Liver (tissue), 9 donors: ENCODE measurements around the gene MLXIP. TPM values are rescaled to one million over a fixed set of nuclear protein-coding genes. Genes with fewer than 3 reads are reported as not detected.

ENCODE experiments used
- DNase-seq: peaks from one replicate; pipeline ENCODE4 v3.0.0-alpha.2; 2017; ENCODE audit warnings: low spot score
- H3K27ac ChIP-seq, 2 donors: one replicate each; pipeline ENCODE4 v1.7.0; 2013; ENCODE audit warnings: inconsistent platforms in 2 of 2, low read length in 2 of 2, control low read depth in 1 of 2, low read depth in 1 of 2, mild to moderate bottlenecking in 1 of 2
- H3K27me3 ChIP-seq, 4 donors: one replicate each; pipeline versions ENCODE4 v1.6.1 to v1.7.0; 2013; ENCODE audit warnings: low read length in 3 of 4, inconsistent platforms in 1 of 4, mild to moderate bottlenecking in 1 of 4, moderate library complexity in 1 of 4; ENCODE audit not compliant: control insufficient read depth in 4 of 4, insufficient read depth in 4 of 4
- H3K36me3 ChIP-seq, 4 donors: one replicate each; pipeline versions ENCODE4 v1.6.1 to v1.7.0; 2013; ENCODE audit warnings: low read length in 3 of 4, mild to moderate bottlenecking in 3 of 4, low read depth in 1 of 4, moderate library complexity in 1 of 4; ENCODE audit not compliant: control insufficient read depth in 4 of 4, insufficient read depth in 3 of 4
- H3K4me1 ChIP-seq, 4 donors: one replicate each; pipeline versions ENCODE4 v1.6.1 to v1.7.0; 2013; ENCODE audit warnings: low read length in 3 of 4, mild to moderate bottlenecking in 3 of 4, moderate library complexity in 1 of 4; ENCODE audit not compliant: control insufficient read depth in 4 of 4, insufficient read depth in 4 of 4
- H3K4me3 ChIP-seq, 3 donors: one replicate each; pipeline versions ENCODE4 v1.6.1 to v1.7.0; 2013; ENCODE audit warnings: low read length in 3 of 3, control low read depth in 1 of 3, low read depth in 1 of 3, mild to moderate bottlenecking in 1 of 3
- H3K9ac ChIP-seq, 2 donors: one replicate each; pipeline ENCODE4 v1.7.0; 2013; ENCODE audit warnings: low read length in 2 of 2, mild to moderate bottlenecking in 2 of 2, moderate library complexity in 2 of 2, control low read depth in 1 of 2, low read depth in 1 of 2
- H3K9me3 ChIP-seq, 4 donors: one replicate each; pipeline versions ENCODE4 v1.6.1 to v1.7.0; 2013; ENCODE audit warnings: low read length in 3 of 4; ENCODE audit not compliant: control insufficient read depth in 4 of 4
- EGR1 ChIP-seq, 2 donors: IDR thresholded peaks; 2 replicates each; pipeline ENCODE4 v1.6.1; 2016 to 2018; ENCODE audit warnings: antibody characterized with exemption in 2 of 2, low read depth in 2 of 2
- FOXA2 ChIP-seq: IDR thresholded peaks from 2 replicates; pipeline ENCODE4 v1.6.1; 2016; ENCODE audit warnings: antibody characterized with exemption
- GABPA ChIP-seq, 2 donors: IDR thresholded peaks in 1 of 2; conservative IDR thresholded peaks in 1 of 2; 2 replicates each; pipeline ENCODE4 v1.6.1; 2016; ENCODE audit warnings: antibody characterized with exemption in 2 of 2, mild to moderate bottlenecking in 1 of 2, moderate library complexity in 1 of 2
- HNF4A ChIP-seq, 2 donors: conservative IDR thresholded peaks; 2 replicates each; pipeline ENCODE4 v1.6.1; 2016; ENCODE audit warnings: antibody characterized with exemption in 2 of 2, mild to moderate bottlenecking in 2 of 2
- HNF4G ChIP-seq: IDR thresholded peaks from 2 replicates; pipeline ENCODE4 v1.6.1; 2016; ENCODE audit warnings: antibody characterized with exemption
- JUND ChIP-seq, 2 donors: IDR thresholded peaks; 2 replicates each; pipeline ENCODE4 v1.6.1; 2016; ENCODE audit warnings: antibody characterized with exemption in 2 of 2
- NR2F2 ChIP-seq: IDR thresholded peaks from 2 replicates; pipeline ENCODE4 v1.6.1; 2016; ENCODE audit warnings: antibody characterized with exemption
- RAD21 ChIP-seq, 2 donors: IDR thresholded peaks; 2 replicates each; pipeline ENCODE4 v1.6.1; 2016; ENCODE audit warnings: antibody characterized with exemption in 2 of 2, mild to moderate bottlenecking in 2 of 2
- RXRA ChIP-seq, 2 donors: IDR thresholded peaks; 2 replicates each; pipeline ENCODE4 v1.6.1; 2017 to 2018; ENCODE audit warnings: antibody characterized with exemption in 2 of 2, mild to moderate bottlenecking in 1 of 2
- SP1 ChIP-seq: IDR thresholded peaks from 2 replicates; pipeline ENCODE4 v1.6.1; 2018; ENCODE audit warnings: antibody characterized with exemption, mild to moderate bottlenecking
- TAF1 ChIP-seq: conservative IDR thresholded peaks from 2 replicates; pipeline ENCODE4 v1.6.1; 2016; ENCODE audit warnings: antibody characterized with exemption, mild to moderate bottlenecking
- YY1 ChIP-seq: IDR thresholded peaks from 2 replicates; pipeline ENCODE4 v1.6.1; 2016; ENCODE audit warnings: antibody characterized with exemption, mild to moderate bottlenecking
- WGBS: extraction: QIAGEN DNeasy Blood & Tissue Kit; methylation state at CpG from one replicate; pipeline ENCODE4 v1.1.7; 2013; 5-methylcytosine and 5-hydroxymethylcytosine counted together
- polyA plus RNA-seq, 2 donors: library from polyadenylated mRNA; stranded (reverse) in 1 of 2; unstranded in 1 of 2; fragments of 200-250 nt in 1 of 2; fragments of >200 nt in 1 of 2; fragmentation: Nextera tagmentation in 1 of 2; extraction: Ambion mirVana in 1 of 2; gene quantifications; one replicate each; pipeline versions ENCODE4 v1.2.1 to v1.2.3, GENCODE V29; 2013 to 2015
- total RNA-seq, 2 donors: library from RNA; depleted of rRNA; stranded (reverse); fragments of >200 nt; gene quantifications; one replicate each; pipeline ENCODE4 v1.2.3, GENCODE V29; 2014
- TF ChIP-seq, protein P1 (sequence below): fragments of 150-350 bp; IDR thresholded peaks from 2 replicates; pipeline ENCODE4 v1.5.1; 2017; ENCODE audit warnings: improper control_type of control experiment, low read depth, low read length; ENCODE audit not compliant: missing input control
- TF ChIP-seq, protein P2 (sequence below): IDR thresholded peaks from 2 replicates; pipeline ENCODE4 v1.6.1; 2016; ENCODE audit warnings: antibody characterized with exemption
- TF ChIP-seq, protein P3 (sequence below): IDR thresholded peaks from 2 replicates; pipeline ENCODE4 v1.6.1; 2016; ENCODE audit warnings: antibody characterized with exemption
- TF ChIP-seq, protein P4 (sequence below): IDR thresholded peaks from 2 replicates; pipeline ENCODE4 v1.6.1; 2016; ENCODE audit warnings: antibody characterized with exemption
- donor health status: healthy.
- donor health status: healthy.
- donor health status: healthy.
- donor health status: healthy.
- donor health status: healthy.

MLXIP gene
- total and polyA plus RNA-seq, 4 donors: 10.6 to 19.5 (median 11.0) TPM

DNA sequence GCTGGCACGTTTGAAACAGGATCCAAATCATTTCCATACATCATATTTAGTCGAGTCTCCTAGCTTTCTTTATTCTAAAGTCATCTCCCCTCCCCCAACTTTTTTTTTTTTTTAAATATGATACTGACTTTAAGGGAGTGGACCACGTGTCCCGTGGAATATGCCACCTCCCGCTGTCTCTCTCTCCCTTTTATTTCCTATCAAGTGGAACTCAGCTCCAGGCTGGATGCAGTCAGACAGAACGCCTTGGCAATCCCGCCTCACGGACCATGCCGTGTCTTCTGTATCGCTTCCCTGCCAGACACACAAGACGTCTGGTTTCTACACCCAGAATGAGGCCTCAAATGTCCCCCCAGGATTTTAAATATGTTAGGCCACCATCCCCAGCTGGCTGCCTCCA lies 35.6 kb upstream of the MLXIP start:
- no peaks in the 10 kb centered on the region for H3K9me3 ChIP-seq
- no peak for TF ChIP-seq YY1
- no peak for TF ChIP-seq EGR1 (IDR thresholded peaks at IDR 0.05; ENCODE audit: low read depth in 2 of 2)
- no peak for TF ChIP-seq RAD21 (IDR thresholded peaks at IDR 0.05)
- no peak for TF ChIP-seq HNF4G
- TF ChIP-seq, protein P1, sequence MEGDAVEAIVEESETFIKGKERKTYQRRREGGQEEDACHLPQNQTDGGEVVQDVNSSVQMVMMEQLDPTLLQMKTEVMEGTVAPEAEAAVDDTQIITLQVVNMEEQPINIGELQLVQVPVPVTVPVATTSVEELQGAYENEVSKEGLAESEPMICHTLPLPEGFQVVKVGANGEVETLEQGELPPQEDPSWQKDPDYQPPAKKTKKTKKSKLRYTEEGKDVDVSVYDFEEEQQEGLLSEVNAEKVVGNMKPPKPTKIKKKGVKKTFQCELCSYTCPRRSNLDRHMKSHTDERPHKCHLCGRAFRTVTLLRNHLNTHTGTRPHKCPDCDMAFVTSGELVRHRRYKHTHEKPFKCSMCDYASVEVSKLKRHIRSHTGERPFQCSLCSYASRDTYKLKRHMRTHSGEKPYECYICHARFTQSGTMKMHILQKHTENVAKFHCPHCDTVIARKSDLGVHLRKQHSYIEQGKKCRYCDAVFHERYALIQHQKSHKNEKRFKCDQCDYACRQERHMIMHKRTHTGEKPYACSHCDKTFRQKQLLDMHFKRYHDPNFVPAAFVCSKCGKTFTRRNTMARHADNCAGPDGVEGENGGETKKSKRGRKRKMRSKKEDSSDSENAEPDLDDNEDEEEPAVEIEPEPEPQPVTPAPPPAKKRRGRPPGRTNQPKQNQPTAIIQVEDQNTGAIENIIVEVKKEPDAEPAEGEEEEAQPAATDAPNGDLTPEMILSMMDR: no peak
- TF ChIP-seq, protein P2, sequence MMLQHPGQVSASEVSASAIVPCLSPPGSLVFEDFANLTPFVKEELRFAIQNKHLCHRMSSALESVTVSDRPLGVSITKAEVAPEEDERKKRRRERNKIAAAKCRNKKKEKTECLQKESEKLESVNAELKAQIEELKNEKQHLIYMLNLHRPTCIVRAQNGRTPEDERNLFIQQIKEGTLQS: no peak
- TF ChIP-seq, protein P3, sequence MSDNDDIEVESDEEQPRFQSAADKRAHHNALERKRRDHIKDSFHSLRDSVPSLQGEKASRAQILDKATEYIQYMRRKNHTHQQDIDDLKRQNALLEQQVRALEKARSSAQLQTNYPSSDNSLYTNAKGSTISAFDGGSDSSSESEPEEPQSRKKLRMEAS: no peak
- TF ChIP-seq GABPA (IDR thresholded peaks at IDR 0.05 in 1 of 2, conservative IDR thresholded peaks at IDR 0.05 in 1 of 2): no peak
- TF ChIP-seq, protein P4, sequence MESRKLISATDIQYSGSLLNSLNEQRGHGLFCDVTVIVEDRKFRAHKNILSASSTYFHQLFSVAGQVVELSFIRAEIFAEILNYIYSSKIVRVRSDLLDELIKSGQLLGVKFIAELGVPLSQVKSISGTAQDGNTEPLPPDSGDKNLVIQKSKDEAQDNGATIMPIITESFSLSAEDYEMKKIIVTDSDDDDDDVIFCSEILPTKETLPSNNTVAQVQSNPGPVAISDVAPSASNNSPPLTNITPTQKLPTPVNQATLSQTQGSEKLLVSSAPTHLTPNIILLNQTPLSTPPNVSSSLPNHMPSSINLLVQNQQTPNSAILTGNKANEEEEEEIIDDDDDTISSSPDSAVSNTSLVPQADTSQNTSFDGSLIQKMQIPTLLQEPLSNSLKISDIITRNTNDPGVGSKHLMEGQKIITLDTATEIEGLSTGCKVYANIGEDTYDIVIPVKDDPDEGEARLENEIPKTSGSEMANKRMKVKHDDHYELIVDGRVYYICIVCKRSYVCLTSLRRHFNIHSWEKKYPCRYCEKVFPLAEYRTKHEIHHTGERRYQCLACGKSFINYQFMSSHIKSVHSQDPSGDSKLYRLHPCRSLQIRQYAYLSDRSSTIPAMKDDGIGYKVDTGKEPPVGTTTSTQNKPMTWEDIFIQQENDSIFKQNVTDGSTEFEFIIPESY: no peak
- TF ChIP-seq RXRA (IDR thresholded peaks at IDR 0.05): no peak
- TF ChIP-seq FOXA2: no peak
- no peak for TF ChIP-seq SP1
- H3K36me3 ChIP-seq: peaks cover 2 to 11% (median 5%) of the 10 kb centered on the region in 4 donors
- DNase-seq: no peak
- H3K4me3 ChIP-seq: no peak overlapping the region
- peaks cover 4 to 18% (median 8%) of the 10 kb centered on the region in 4 donors for H3K4me1 ChIP-seq
- no peaks in the 10 kb centered on the region for H3K27me3 ChIP-seq
- no peak overlapping the region for H3K27ac ChIP-seq
- no peak overlapping the region for H3K9ac ChIP-seq
- WGBS: 92% methylated on average over 11 of the region's 11 CpGs

DNA sequence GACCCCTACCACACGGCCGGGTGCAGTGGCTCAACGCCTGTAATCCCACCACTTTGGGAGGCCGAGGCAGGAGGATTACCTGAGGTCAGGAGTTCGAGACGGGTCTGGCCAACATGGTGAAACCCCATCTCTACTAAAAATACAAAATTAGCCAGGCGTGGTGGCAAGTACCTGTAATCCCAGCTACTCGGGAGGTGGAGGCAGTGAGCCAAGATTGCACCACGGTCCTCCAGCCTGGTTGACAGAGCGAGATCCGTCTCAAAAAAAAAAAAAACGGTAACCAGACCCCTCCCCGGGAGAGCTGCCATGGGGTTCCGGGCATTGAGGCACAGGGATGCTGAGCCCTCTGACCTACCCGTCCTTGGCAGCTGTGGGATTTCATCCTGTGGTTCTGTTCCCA lies 35.1 kb upstream of the MLXIP start:
- H3K4me3 ChIP-seq: no peak overlapping the region
- H3K27ac ChIP-seq: no peak overlapping the region
- TF ChIP-seq JUND (IDR thresholded peaks at IDR 0.05) (no peak), RXRA (IDR thresholded peaks at IDR 0.05) (no peak), FOXA2 (no peak), SP1 (no peak), RAD21 (IDR thresholded peaks at IDR 0.05) (no peak), HNF4G (no peak), TAF1 (no peak), HNF4A (conservative IDR thresholded peaks at IDR 0.05) (no peak), NR2F2 (no peak), GABPA (IDR thresholded peaks at IDR 0.05 in 1 of 2, conservative IDR thresholded peaks at IDR 0.05 in 1 of 2) (no peak)
- TF ChIP-seq, protein P4: no peak
- TF ChIP-seq, protein P2: no peak
- TF ChIP-seq, protein P1: no peak
- TF ChIP-seq, protein P3: no peak
- no peak overlapping the region for H3K9ac ChIP-seq
- no peak for DNase-seq
- no peaks in the 10 kb centered on the region for H3K9me3 ChIP-seq
- peaks cover 4 to 18% (median 8%) of the 10 kb centered on the region in 4 donors for H3K4me1 ChIP-seq
- peaks cover 2 to 11% (median 5%) of the 10 kb centered on the region in 4 donors for H3K36me3 ChIP-seq
- no peaks in the 10 kb centered on the region for H3K27me3 ChIP-seq
- WGBS: 95% methylated on average over 15 of the region's 15 CpGs
